K562 (cell line): ENCODE data around the gene VAMP8. TPM values are rescaled to one million over a fixed set of nuclear protein-coding genes. Genes with fewer than 3 reads are reported as not detected.

Experiments used
- ADNP ChIP-seq: fragments of 200-800 bp; sonication (Bioruptor generic); IDR thresholded peaks from 2 replicates; pipeline ENCODE4 v1.6.1; 2016; ENCODE audit warnings: missing genetic modification characterization, missing compliant biosample characterization
- ATF1 ChIP-seq, 2 experiments: fragments of 450-650 bp in 1 of 2; IDR thresholded peaks; 2 replicates each; pipeline ENCODE4 v1.6.1; 2016; ENCODE audit warnings: missing compliant biosample characterization in 1 of 2, missing genetic modification characterization in 1 of 2
- BRF1 ChIP-seq: IDR thresholded peaks from 3 replicates; pipeline ENCODE4 v1.6.1; 2011; ENCODE audit warnings: borderline replicate concordance, mild to moderate bottlenecking; ENCODE audit not compliant: insufficient read length; ENCODE audit errors: extremely low read depth
- FOXK2 ChIP-seq, 2 experiments: fragments of 450-650 bp; IDR thresholded peaks in 1 of 2; conservative IDR thresholded peaks in 1 of 2; 2 replicates each; pipeline ENCODE4 v1.6.1; 2016; ENCODE audit warnings: low read depth in 2 of 2, mild to moderate bottlenecking in 1 of 2
- MAZ ChIP-seq, 2 experiments: fragments of 450-650 bp in 1 of 2; sonication (generic) in 1 of 2; formaldehyde crosslinking; IDR thresholded peaks in 1 of 2; conservative IDR thresholded peaks in 1 of 2; 2 replicates each; pipeline versions ENCODE4 v1.4.0 to v1.5.0; 2020; ENCODE audit warnings: mild to moderate bottlenecking in 1 of 2, missing genetic modification reagents in 1 of 2
- POLR2G ChIP-seq: fragments of 200-400 bp; formaldehyde crosslinking; IDR thresholded peaks from 2 replicates; pipeline ENCODE4 v1.6.1; 2017; ENCODE audit warnings: low read depth, mild to moderate bottlenecking, antibody characterized with exemption, low read length, moderate library complexity
- SMARCA4 ChIP-seq: fragments of 450-650 bp; IDR thresholded peaks from 2 replicates; pipeline ENCODE4 v1.6.1; 2016
- TAF7 ChIP-seq: fragments of 450-650 bp; IDR thresholded peaks from 2 replicates; pipeline ENCODE4 v1.6.1; 2016; ENCODE audit warnings: missing genetic modification characterization, missing compliant biosample characterization
- TBP ChIP-seq: optimal IDR thresholded peaks from 2 replicates; pipeline ENCODE3; 2011; ENCODE audit warnings: low read depth, low read length, improper control_type of control experiment
- polyA plus RNA-seq, 8 experiments: library from polyadenylated mRNA; depleted of rRNA in 4 of 8; stranded (reverse) in 5 of 8; unstranded in 3 of 8; fragments of >200 nt; fragmentation: Nextera tagmentation in 2 of 8; fragmentation: Illumina TruSeq in 1 of 8; extraction: Ambion mirVana in 2 of 8; extraction: Trizol in 1 of 8; gene quantifications; 2 replicates each; pipeline versions ENCODE4 v1.2.1 to v1.2.3, GENCODE V29; 2011 to 2014; ENCODE audit warnings: inconsistent platforms in 1 of 8, missing spikeins in 1 of 8
- total RNA-seq, 7 experiments: library from RNA; depleted of rRNA in 6 of 7; stranded (reverse); fragments of >200 nt in 6 of 7; fragmentation: Illumina TruSeq in 2 of 7; extraction: Trizol in 2 of 7; gene quantifications; 2 replicates each; pipeline versions ENCODE4 v1.2.1 to v1.2.3, GENCODE V29; 2011 to 2021; ENCODE audit warnings: low replicate concordance in 1 of 7
- TF ChIP-seq, protein P1 (sequence below): fragments of 200-600 bp; sonication (generic); IDR thresholded peaks from one replicate; pipeline ENCODE4 v1.6.1; 2012; ENCODE audit warnings: mild to moderate bottlenecking, low read depth, low read length, inconsistent platforms
- TF ChIP-seq, protein P2 (sequence below): fragments of 450-650 bp; IDR thresholded peaks from 2 replicates; pipeline ENCODE4 v1.6.1; 2018; ENCODE audit warnings: mild to moderate bottlenecking, low read depth; ENCODE audit not compliant: partially characterized antibody
- TF ChIP-seq, protein P3 (sequence below): fragments of 450-650 bp; IDR thresholded peaks from 2 replicates; pipeline ENCODE4 v1.6.1; 2016

The VAMP8 gene
- total and polyA plus RNA-seq, 9 of the 15 experiments (the other 6 are each of a cell fraction or from before 2014, with no cell fraction given), result 107 to 571 (median 248) TPM

DNA sequence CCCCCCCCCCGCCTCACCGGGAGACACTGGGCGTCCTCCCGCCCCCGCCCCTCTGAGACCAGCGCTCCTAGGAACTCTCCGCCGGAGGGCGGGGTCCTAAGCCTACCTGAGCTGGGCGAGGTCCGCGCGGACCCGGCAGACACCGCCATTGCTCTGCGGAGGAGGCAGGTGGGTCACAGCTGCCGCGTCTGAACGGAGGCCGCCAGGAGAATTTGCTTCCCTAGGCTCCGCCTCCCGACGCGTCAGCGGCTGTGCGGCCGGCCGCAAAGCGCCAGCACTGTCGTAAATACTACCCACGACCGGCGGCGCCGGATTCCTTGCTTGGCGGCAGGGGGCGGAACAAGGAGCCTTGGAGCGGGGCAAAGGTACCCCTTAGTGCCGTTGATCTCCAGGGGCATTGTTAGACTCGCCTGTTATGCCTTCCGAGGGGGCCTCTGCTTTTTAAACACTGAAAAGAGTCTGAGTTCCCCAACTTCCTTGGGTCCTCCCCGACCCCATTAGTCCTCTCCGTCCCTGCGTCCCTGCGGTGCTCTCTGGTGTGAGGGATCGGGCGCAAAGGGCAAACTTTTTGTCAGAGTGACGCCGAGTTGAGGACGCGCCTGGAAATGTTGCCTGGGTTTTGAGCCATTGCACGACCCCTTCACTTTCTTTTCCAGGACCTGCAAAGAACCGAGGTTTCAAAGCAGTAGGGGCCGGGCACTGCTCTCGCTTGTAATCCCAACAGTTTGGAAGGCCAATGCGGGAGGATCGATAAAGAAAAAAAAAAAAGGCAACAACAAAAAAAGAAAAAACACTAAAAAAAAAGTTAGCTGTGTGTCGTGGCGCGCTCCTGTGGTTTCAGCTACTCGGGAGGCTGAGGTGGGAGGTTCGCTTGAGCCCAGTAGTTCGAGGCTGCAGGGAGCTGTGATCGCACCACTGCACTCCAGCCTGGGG is 15.8 kb upstream of the VAMP8 start, which contains the start of gene GGCX (continued):
- TF ChIP-seq, protein P1, sequence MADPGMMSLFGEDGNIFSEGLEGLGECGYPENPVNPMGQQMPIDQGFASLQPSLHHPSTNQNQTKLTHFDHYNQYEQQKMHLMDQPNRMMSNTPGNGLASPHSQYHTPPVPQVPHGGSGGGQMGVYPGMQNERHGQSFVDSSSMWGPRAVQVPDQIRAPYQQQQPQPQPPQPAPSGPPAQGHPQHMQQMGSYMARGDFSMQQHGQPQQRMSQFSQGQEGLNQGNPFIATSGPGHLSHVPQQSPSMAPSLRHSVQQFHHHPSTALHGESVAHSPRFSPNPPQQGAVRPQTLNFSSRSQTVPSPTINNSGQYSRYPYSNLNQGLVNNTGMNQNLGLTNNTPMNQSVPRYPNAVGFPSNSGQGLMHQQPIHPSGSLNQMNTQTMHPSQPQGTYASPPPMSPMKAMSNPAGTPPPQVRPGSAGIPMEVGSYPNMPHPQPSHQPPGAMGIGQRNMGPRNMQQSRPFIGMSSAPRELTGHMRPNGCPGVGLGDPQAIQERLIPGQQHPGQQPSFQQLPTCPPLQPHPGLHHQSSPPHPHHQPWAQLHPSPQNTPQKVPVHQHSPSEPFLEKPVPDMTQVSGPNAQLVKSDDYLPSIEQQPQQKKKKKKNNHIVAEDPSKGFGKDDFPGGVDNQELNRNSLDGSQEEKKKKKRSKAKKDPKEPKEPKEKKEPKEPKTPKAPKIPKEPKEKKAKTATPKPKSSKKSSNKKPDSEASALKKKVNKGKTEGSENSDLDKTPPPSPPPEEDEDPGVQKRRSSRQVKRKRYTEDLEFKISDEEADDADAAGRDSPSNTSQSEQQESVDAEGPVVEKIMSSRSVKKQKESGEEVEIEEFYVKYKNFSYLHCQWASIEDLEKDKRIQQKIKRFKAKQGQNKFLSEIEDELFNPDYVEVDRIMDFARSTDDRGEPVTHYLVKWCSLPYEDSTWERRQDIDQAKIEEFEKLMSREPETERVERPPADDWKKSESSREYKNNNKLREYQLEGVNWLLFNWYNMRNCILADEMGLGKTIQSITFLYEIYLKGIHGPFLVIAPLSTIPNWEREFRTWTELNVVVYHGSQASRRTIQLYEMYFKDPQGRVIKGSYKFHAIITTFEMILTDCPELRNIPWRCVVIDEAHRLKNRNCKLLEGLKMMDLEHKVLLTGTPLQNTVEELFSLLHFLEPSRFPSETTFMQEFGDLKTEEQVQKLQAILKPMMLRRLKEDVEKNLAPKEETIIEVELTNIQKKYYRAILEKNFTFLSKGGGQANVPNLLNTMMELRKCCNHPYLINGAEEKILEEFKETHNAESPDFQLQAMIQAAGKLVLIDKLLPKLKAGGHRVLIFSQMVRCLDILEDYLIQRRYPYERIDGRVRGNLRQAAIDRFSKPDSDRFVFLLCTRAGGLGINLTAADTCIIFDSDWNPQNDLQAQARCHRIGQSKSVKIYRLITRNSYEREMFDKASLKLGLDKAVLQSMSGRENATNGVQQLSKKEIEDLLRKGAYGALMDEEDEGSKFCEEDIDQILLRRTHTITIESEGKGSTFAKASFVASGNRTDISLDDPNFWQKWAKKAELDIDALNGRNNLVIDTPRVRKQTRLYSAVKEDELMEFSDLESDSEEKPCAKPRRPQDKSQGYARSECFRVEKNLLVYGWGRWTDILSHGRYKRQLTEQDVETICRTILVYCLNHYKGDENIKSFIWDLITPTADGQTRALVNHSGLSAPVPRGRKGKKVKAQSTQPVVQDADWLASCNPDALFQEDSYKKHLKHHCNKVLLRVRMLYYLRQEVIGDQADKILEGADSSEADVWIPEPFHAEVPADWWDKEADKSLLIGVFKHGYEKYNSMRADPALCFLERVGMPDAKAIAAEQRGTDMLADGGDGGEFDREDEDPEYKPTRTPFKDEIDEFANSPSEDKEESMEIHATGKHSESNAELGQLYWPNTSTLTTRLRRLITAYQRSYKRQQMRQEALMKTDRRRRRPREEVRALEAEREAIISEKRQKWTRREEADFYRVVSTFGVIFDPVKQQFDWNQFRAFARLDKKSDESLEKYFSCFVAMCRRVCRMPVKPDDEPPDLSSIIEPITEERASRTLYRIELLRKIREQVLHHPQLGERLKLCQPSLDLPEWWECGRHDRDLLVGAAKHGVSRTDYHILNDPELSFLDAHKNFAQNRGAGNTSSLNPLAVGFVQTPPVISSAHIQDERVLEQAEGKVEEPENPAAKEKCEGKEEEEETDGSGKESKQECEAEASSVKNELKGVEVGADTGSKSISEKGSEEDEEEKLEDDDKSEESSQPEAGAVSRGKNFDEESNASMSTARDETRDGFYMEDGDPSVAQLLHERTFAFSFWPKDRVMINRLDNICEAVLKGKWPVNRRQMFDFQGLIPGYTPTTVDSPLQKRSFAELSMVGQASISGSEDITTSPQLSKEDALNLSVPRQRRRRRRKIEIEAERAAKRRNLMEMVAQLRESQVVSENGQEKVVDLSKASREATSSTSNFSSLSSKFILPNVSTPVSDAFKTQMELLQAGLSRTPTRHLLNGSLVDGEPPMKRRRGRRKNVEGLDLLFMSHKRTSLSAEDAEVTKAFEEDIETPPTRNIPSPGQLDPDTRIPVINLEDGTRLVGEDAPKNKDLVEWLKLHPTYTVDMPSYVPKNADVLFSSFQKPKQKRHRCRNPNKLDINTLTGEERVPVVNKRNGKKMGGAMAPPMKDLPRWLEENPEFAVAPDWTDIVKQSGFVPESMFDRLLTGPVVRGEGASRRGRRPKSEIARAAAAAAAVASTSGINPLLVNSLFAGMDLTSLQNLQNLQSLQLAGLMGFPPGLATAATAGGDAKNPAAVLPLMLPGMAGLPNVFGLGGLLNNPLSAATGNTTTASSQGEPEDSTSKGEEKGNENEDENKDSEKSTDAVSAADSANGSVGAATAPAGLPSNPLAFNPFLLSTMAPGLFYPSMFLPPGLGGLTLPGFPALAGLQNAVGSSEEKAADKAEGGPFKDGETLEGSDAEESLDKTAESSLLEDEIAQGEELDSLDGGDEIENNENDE, result no peak
- TF ChIP-seq, protein P2, sequence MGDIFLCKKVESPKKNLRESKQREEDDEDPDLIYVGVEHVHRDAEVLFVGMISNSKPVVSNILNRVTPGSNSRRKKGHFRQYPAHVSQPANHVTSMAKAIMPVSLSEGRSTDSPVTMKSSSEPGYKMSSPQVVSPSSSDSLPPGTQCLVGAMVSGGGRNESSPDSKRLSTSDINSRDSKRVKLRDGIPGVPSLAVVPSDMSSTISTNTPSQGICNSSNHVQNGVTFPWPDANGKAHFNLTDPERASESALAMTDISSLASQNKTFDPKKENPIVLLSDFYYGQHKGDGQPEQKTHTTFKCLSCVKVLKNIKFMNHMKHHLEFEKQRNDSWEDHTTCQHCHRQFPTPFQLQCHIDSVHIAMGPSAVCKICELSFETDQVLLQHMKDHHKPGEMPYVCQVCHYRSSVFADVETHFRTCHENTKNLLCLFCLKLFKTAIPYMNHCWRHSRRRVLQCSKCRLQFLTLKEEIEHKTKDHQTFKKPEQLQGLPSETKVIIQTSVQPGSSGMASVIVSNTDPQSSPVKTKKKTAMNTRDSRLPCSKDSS, result peak; percentile 19
- peak; percentile 74 for TF ChIP-seq TBP
- peak; percentile 33; the same call in 1 of the 2 replicates for TF ChIP-seq SMARCA4
- TF ChIP-seq ATF1 (CRISPR knock-in tag; IDR thresholded peaks at IDR 0.05), result peak; percentile 30; the same call in 1 of the 2 replicates
- peak; percentile 94 for TF ChIP-seq ATF1 (tag; IDR thresholded peaks at IDR 0.05)
- no peak for TF ChIP-seq ADNP (tag)
- peak; percentile 51; a peak in 3 of 4 replicates for TF ChIP-seq MAZ (CRISPR knock-in tag; conservative IDR thresholded peaks at IDR 0.05 in 1 of 2, IDR thresholded peaks at IDR 0.05 in 1 of 2)
- TF ChIP-seq, protein P3, sequence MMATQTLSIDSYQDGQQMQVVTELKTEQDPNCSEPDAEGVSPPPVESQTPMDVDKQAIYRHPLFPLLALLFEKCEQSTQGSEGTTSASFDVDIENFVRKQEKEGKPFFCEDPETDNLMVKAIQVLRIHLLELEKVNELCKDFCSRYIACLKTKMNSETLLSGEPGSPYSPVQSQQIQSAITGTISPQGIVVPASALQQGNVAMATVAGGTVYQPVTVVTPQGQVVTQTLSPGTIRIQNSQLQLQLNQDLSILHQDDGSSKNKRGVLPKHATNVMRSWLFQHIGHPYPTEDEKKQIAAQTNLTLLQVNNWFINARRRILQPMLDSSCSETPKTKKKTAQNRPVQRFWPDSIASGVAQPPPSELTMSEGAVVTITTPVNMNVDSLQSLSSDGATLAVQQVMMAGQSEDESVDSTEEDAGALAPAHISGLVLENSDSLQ, result no peak; the same call in 1 of the 2 replicates
- peak; percentile 97 for TF ChIP-seq POLR2G
- no peak for TF ChIP-seq BRF1
- TF ChIP-seq FOXK2 (conservative IDR thresholded peaks at IDR 0.05 in 1 of 2, IDR thresholded peaks at IDR 0.05 in 1 of 2; ENCODE audit: low read depth in 2 of 2), result peak; percentile 68 to 80; a peak in 2 of 4 replicates
- TF ChIP-seq TAF7, result peak; percentile 44; the same call in 1 of the 2 replicates
